K562 (cell line): Measurements from ENCODE around the gene DCUN1D1. TPM values are rescaled to one million over a fixed set of nuclear protein-coding genes. Genes with fewer than 3 reads are reported as not detected.

Source experiments
- ATAC-seq: fragments of 200-7000 bp; cut with Tn5 transposase; 3 replicates; pipeline ENCODE4 v1.9.1; 2020; ENCODE audit warnings: moderate library complexity
- BruUV-seq: library from RNA; stranded (reverse); fragments of 400-500 nt; replicated peaks from 2 replicates; lab custom pipeline; 2021; lab: Mats Ljungman, UMichigan
- CTCF ChIA-PET: fragments of 300-600 bp; formaldehyde crosslinking; extraction: SDS; loops from one replicate; lab custom pipeline; 2021; ENCODE audit warnings: low intra/inter-chr PET ratio; lab: Yijun Ruan, JAX
- POLR2A ChIA-PET: fragments of 300-600, 350-650 bp; sonication (Branson Sonifier 250); formaldehyde crosslinking; extraction: SDS; loops from one replicate; lab custom pipeline; 2021; ENCODE audit warnings: antibody characterized with exemption, inconsistent platforms; lab: Yijun Ruan, JAX
- DNase-seq, 4 experiments: peaks; one replicate each; pipeline versions ENCODE4 v3.0.0 to v3.0.0-alpha.2; 2011 to 2018; ENCODE audit warnings: low spot score in 3 of 4, mixed read lengths in 3 of 4; ENCODE audit errors: extremely low read depth in 1 of 4
- FAIRE-seq: peaks from 2 replicates; lab custom pipeline; 2011; peaks lifted over from hg19 to GRCh38; lab: Jason Lieb, UNC
- H2AFZ ChIP-seq: 2 replicates; pipeline ENCODE4 v1.6.0; 2011; ENCODE audit warnings: low read depth, low read length, control low read depth, inconsistent platforms
- H3K27ac ChIP-seq: fragments of 200-600 bp; 3 replicates; pipeline ENCODE4 v1.8.0; 2011; ENCODE audit warnings: low read depth, mild to moderate bottlenecking, control low read depth, inconsistent platforms, low read length, moderate library complexity, mixed read lengths; ENCODE audit errors: extremely low read depth
- H3K27me3 ChIP-seq, 2 experiments: fragments of 300-600 bp in 1 of 2; 2 replicates in 1 of 2; 3 replicates in 1 of 2; pipeline versions ENCODE4 v1.6.0 to v1.8.0; 2011; ENCODE audit warnings: inconsistent platforms in 2 of 2, low read length in 2 of 2, mild to moderate bottlenecking in 1 of 2, mixed read lengths in 1 of 2, moderate library complexity in 1 of 2; ENCODE audit not compliant: control insufficient read depth in 2 of 2, insufficient read depth in 2 of 2
- H3K36me3 ChIP-seq: fragments of 300-600 bp; 3 replicates; pipeline ENCODE4 v1.8.0; 2011; ENCODE audit warnings: mild to moderate bottlenecking, low read length, inconsistent platforms; ENCODE audit not compliant: control insufficient read depth, insufficient read depth
- H3K4me1 ChIP-seq, 2 experiments: fragments of 200-600 bp in 1 of 2; replicated peaks in 1 of 2; 2 replicates in 1 of 2; 3 replicates in 1 of 2; pipeline versions ENCODE4 v1.5.1 to v1.8.0; 2011; ENCODE audit warnings: inconsistent platforms in 2 of 2, low read length in 2 of 2, mild to moderate bottlenecking in 1 of 2, mixed read lengths in 1 of 2, moderate library complexity in 1 of 2; ENCODE audit not compliant: control insufficient read depth in 2 of 2, insufficient read depth in 2 of 2
- H3K4me2 ChIP-seq: 2 replicates; pipeline ENCODE4 v1.6.1; 2011; ENCODE audit warnings: low read length, control low read depth, inconsistent platforms, mixed read lengths; ENCODE audit not compliant: insufficient read depth
- H3K4me3 ChIP-seq: fragments of 200-600 bp; sonication (generic), shearing (Covaris generic); 2 replicates; pipeline ENCODE4 v1.5.1; 2016; ENCODE audit warnings: control low read depth, inconsistent platforms
- H3K79me2 ChIP-seq: fragments of 200-600 bp; 3 replicates; pipeline ENCODE4 v1.8.0; 2011; ENCODE audit warnings: low read length, inconsistent platforms; ENCODE audit not compliant: control insufficient read depth, insufficient read depth
- H3K9ac ChIP-seq, 2 experiments: 2 replicates each; pipeline versions ENCODE4 v1.6.0 to v1.6.1; 2011; ENCODE audit warnings: low read depth in 2 of 2, low read length in 2 of 2, control low read depth in 1 of 2, inconsistent platforms in 1 of 2, mild to moderate bottlenecking in 1 of 2, mixed read lengths in 1 of 2; ENCODE audit not compliant: insufficient read depth in 1 of 2
- H3K9me1 ChIP-seq: one replicate; pipeline ENCODE4 v1.6.0; 2011; ENCODE audit warnings: inconsistent platforms, mild to moderate bottlenecking, low read length, moderate library complexity; ENCODE audit not compliant: control insufficient read depth, insufficient read depth
- H3K9me3 ChIP-seq: replicated peaks from 2 replicates; pipeline ENCODE4 v1.5.1; 2011; ENCODE audit warnings: low read depth, low read length, inconsistent platforms; ENCODE audit not compliant: control insufficient read depth, insufficient read depth
- H4K20me1 ChIP-seq: replicated peaks from 2 replicates; pipeline ENCODE4 v1.6.1; 2011; ENCODE audit warnings: low read length, inconsistent platforms, mixed read lengths; ENCODE audit not compliant: control insufficient read depth, insufficient read depth
- ARID4B ChIP-seq: sonication (generic); formaldehyde crosslinking; IDR thresholded peaks from 2 replicates; pipeline ENCODE4 v1.8.0; 2022; ENCODE audit warnings: mild to moderate bottlenecking, missing genetic modification reagents
- CBFA2T2 ChIP-seq: fragments of 450-650 bp; conservative IDR thresholded peaks from 2 replicates; pipeline ENCODE4 v1.6.1; 2017; ENCODE audit warnings: mild to moderate bottlenecking
- DPF2 ChIP-seq: fragments of 450-650 bp; IDR thresholded peaks from 2 replicates; pipeline ENCODE4 v1.6.1; 2016
- E2F5 ChIP-seq: sonication (generic); formaldehyde crosslinking; IDR thresholded peaks from 2 replicates; pipeline ENCODE4 v1.8.0; 2022; ENCODE audit warnings: mild to moderate bottlenecking, missing genetic modification reagents
- HDAC8 ChIP-seq: fragments of 450-650 bp; IDR thresholded peaks from 2 replicates; pipeline ENCODE4 v1.6.1; 2016; ENCODE audit warnings: mild to moderate bottlenecking, missing genetic modification characterization, moderate library complexity, missing compliant biosample characterization
- HES1 ChIP-seq: fragments of 450-650 bp; IDR thresholded peaks from 2 replicates; pipeline ENCODE4 v1.6.1; 2016; ENCODE audit warnings: low read depth, mild to moderate bottlenecking, moderate library complexity
- TEAD1 ChIP-seq, 2 experiments: fragments of 450-650 bp in 1 of 2; sonication (generic) in 1 of 2; formaldehyde crosslinking; IDR thresholded peaks; 2 replicates each; pipeline versions ENCODE4 v1.4.0 to v1.8.0; 2020 to 2022; ENCODE audit warnings: mild to moderate bottlenecking in 2 of 2, missing genetic modification reagents in 1 of 2
- TFAM ChIP-seq: fragments of 250-450 bp; sonication (Bioruptor Pico); conservative IDR thresholded peaks from 2 replicates; pipeline ENCODE4 v1.5.0; 2021; ENCODE audit warnings: mild to moderate bottlenecking, moderate library complexity
- XRCC4 ChIP-seq: IDR thresholded peaks from one replicate; pipeline ENCODE4 v1.6.1; 2011; ENCODE audit not compliant: insufficient read depth, insufficient read length; ENCODE audit errors: extremely low read depth
- ZNF224 ChIP-seq: sonication (generic); formaldehyde crosslinking; IDR thresholded peaks from 2 replicates; pipeline ENCODE4 v1.8.0; 2022; ENCODE audit warnings: mild to moderate bottlenecking, missing genetic modification reagents
- WGBS: fragments of 100-300 bp; shearing (Covaris generic); methylation state at CpG from one replicate; pipeline ENCODE4 v1.1.6; 2016; ENCODE audit warnings: low coverage, mixed read lengths; ENCODE audit not compliant: insufficient coverage; ENCODE audit errors: missing lambda C conversion rate; 5-methylcytosine and 5-hydroxymethylcytosine counted together
- in situ Hi-C: fragments of 300-500 bp; cut with MboI; formaldehyde crosslinking; loops from 4 replicates; pipeline ENCODE4 v1.15.0; 2018; ENCODE audit warnings: inconsistent platforms, mixed read lengths
- intact Hi-C: fragments of 100-400 bp; cut with micrococcal nuclease; formaldehyde crosslinking; loops from 2 replicates; pipeline ENCODE4 v1.14.2; 2022
- polyA plus RNA-seq, 8 experiments: library from polyadenylated mRNA; depleted of rRNA in 4 of 8; stranded (reverse) in 5 of 8; unstranded in 3 of 8; fragments of >200 nt; fragmentation: Nextera tagmentation in 2 of 8; fragmentation: Illumina TruSeq in 1 of 8; extraction: Ambion mirVana in 2 of 8; extraction: Trizol in 1 of 8; gene quantifications; 2 replicates each; pipeline versions ENCODE4 v1.2.1 to v1.2.3, GENCODE V29; 2011 to 2014; ENCODE audit warnings: inconsistent platforms in 1 of 8, missing spikeins in 1 of 8
- total RNA-seq, 7 experiments: library from RNA; depleted of rRNA in 6 of 7; stranded (reverse); fragments of >200 nt in 6 of 7; fragmentation: Illumina TruSeq in 2 of 7; extraction: Trizol in 2 of 7; gene quantifications; 2 replicates each; pipeline versions ENCODE4 v1.2.1 to v1.2.3, GENCODE V29; 2011 to 2021; ENCODE audit warnings: low replicate concordance in 1 of 7

Gene DCUN1D1
- total and polyA plus RNA-seq, 9 of the 15 experiments (the other 6 are each of a cell fraction or from before 2014, with no cell fraction given): 11.4 to 46.8 (median 28.2) TPM

- Histone ChIP-seq H3K79me2 (no peaks in the 10 kb centered on the region), H2AFZ (no peak overlapping the region), H3K9ac (no peak overlapping the region), H3K27ac (no peak overlapping the region), H3K4me2 (no peak overlapping the region), H3K4me1 (peaks cover 4 to 22% of the 10 kb centered on the region in 2 experiments), H3K4me3 (no peak overlapping the region)
- CTCF ChIA-PET: no interaction called here
- 75% methylated on average over 1 of the region's 1 CpG for WGBS
- no peak for TF ChIP-seq HDAC8
- TF ChIP-seq TFAM (CRISPR knock-in tag): no peak
- no peak for TF ChIP-seq CBFA2T2
- no peak for TF ChIP-seq HES1
- TF ChIP-seq ARID4B (CRISPR knock-in tag): no peak
- no peak for TF ChIP-seq TEAD1 (CRISPR knock-in tag; IDR thresholded peaks at IDR 0.05)
- TF ChIP-seq XRCC4: no peak
- TF ChIP-seq E2F5 (CRISPR knock-in tag): no peak
- no peak for TF ChIP-seq ZNF224
- TF ChIP-seq DPF2: no peak
- TF ChIP-seq, all 486 proteins: peak for 0
- in situ Hi-C loops (no loop called here), intact Hi-C loops (loop anchor here (5.0 to 10.0 kb wide), 2 partner anchors 263 to 470 kb away; no protein-coding TSS in a partner anchor)
- POLR2A ChIA-PET: interaction anchor here (0.8 to 3.0 kb wide), 2 partner anchors 9 to 10 kb away, joined by 4 to 9 read pairs; no protein-coding TSS in a partner anchor
- FAIRE-seq (no peak), ATAC-seq (no peak), DNase-seq (no peak)
- Histone ChIP-seq H4K20me1 (no peaks in the 10 kb centered on the region), H3K36me3 (peaks cover 31% of the 10 kb centered on the region; the same call in 2 of the 3 replicates), H3K9me3 (no peaks in the 10 kb centered on the region), H3K27me3 (no peaks in the 10 kb centered on the region), H3K9me1 (no peaks in the 10 kb centered on the region)
- no TSS peak for BruUV-seq
Observed at GRCh38 chr3:182914341-182914740, 66.0 kb downstream of the DCUN1D1 start.
